Suppressor macrophage treated with lipopolysaccharide for 1 hour (primary cell): Measurements from ENCODE around the gene HSFX3.
"Not testable (repeated sequence)": the region's sequence is repeated elsewhere in the genome, so short reads cannot be mapped to it uniquely, and the experiment has no call there.

ENCODE experiments used
- DNase-seq, 3 donors: peaks; one replicate each; pipeline ENCODE4 v3.0.0-alpha.2; 2020 to 2022

The HSFX3 gene

GRCh38 chrX:149513825-149514428, 35.8 kb downstream of the HSFX3 start:
- DNase-seq, result no peak

GRCh38 chrX:149512225-149512885, 37.4 kb downstream of the HSFX3 start:
- peak; percentile 53 to 65 (median 59) for DNase-seq

- DNase-seq, result no peak
These were observed 38.6 kb downstream of the HSFX3 start for GRCh38 chrX:149511081-149511480.

GRCh38 chrX:149510386-149510785, 39.3 kb downstream of the HSFX3 start:
- peak; percentile 23 to 46 (median 32) for DNase-seq

GRCh38 chrX:149508467-149508866, 41.3 kb downstream of the HSFX3 start:
- DNase-seq, result no peak

DNA sequence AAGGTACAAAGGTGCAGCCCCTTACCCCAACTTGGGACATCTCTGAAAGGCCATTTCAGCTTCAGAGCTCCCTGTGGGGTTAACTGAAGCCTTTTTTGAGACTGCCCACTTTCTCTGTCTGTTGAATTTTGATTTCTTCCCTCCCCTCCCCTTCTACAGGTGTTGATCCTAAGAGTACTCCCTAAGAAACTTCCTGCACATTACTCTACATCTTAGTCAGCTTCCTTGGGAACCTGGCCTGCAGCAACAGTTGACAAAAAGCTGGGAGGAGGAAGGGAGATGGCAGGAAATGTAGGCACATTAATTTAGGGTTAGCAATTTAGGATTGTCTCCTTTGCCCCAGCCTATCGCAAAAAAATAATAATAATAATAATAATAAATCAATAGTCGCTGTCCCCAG, 43.4 kb downstream of the HSFX3 start:
- DNase-seq, result no peak

GRCh38 chrX:149505671-149506070, 44.1 kb downstream of the HSFX3 start:
- no peak for DNase-seq

DNA sequence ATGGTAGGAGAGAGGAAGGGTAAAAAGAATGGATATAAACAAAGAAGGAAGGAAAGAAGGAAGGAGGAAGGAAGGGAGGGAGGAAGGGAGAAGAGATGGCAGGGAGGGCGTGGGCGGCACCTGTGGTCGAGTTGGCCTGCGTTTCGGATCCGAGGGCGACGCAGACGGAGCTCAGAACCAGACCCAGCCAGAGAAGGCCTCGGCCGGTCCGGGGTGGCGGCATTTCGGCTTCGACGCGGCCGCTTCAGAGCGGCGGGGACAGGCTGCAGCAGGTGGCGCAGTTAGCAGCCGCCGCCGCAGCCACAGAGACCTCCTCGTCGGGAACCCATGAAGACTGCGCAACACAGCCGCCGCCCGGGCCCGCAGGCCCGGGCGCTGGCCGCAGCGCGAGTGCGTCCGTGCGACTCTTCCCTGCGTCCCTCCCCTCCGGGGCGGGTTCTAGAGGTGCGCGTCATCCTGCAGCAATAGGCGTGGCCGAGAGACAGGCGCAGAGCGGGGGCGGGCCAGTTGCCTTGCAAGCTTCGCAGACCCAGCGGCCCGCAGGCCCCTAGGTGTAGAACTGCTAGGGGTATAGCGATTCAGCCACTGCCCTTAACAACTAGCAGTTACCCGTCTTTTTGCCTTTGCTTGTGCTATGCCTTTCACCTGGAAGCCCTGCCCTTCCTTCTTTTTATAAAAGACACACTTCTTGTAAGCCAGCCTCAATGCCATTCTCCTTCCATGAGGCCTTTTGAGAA, 44.6 kb downstream of the HSFX3 start, which contains the start of gene IDS:
Gene IDS, minus strand, starts transcription at position 392 of the 737 bp plus-strand sequence. Its CDS starts 169 bp downstream, at position 223.
- peak; percentile 88 to 93 (median 90) for DNase-seq

DNA sequence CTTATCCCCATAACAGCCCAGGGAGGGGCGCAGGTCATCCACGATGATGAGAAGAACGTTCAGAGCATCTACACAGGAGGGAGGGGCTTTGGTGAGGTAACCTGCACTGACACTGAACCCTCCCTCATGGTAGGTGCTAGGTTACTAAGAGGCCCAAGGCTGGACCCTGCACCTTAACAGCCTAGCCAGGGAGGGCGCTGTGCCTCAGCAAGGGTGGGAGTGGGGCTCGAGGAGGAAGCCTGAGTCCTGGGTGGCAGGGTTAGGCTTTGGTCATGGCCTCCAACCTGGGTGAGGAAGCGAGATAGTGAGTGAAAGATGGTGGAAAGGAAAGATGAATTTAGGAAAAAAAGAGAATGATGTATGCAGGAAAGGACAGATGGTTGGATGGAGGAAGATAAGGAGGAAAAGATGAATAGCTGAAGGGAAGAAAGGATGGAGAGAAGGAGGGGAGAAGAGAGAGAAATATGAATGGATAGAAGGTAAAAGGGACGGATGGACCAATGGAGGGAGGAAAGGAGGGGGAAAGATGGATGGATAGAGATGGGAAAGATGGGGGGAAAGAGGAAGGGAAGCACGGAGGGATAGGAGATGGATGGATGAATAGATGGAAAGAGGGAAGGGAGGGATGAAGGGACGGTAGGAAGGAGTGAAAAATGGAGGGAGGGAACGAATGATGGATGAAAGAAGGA, 45.4 kb downstream of the HSFX3 start:
- DNase-seq, result peak; percentile 26 to 56 (median 45)

- peak; percentile 46 to 58 (median 50) for DNase-seq
These were observed 46.3 kb downstream of the HSFX3 start for GRCh38 chrX:149503446-149503845.

GRCh38 chrX:149502923-149503322, 46.8 kb downstream of the HSFX3 start:
- DNase-seq, result not testable (repeated sequence)

- DNase-seq, result no peak
These were observed 50.0 kb downstream of the HSFX3 start for GRCh38 chrX:149499766-149500165.

GRCh38 chrX:149498767-149499166, 51.0 kb downstream of the HSFX3 start:
- DNase-seq, result no peak
